Measurements from ENCODE around the gene KCNG4.
A peak's percentile ranks its signal among the peaks of the same experiment; 100 is the strongest.

DNA sequence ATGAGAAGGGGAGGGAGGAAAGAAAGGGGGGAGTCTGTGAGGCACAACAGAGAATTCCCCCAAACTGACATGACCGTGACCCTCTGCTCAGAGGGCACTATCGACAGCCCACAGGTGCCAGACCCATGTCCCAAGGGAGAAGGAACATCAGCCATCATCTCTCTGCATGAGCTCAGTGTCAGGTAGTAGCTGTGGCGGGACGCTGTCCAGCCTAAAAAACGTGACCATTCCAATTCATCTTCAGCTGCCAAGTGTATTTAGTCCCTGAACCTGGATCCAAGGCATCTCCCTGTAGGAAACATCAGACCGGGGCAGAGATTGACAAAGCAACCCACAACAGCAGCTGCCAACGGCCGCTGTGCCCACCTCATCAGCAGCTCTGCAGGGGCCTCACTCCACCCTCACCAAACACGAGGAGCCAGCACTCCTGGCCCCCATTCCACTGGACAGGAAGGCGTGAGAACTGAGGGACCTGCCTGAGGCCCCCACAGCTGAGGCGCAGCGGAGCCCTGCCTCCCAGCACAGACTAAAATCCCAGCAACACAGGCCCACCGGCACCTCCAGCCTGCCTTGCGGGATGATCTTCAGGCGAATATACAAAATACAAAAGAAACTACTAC is 61.6 kb downstream of the KCNG4 start:
- TF ChIP-seq, protein P1, sequence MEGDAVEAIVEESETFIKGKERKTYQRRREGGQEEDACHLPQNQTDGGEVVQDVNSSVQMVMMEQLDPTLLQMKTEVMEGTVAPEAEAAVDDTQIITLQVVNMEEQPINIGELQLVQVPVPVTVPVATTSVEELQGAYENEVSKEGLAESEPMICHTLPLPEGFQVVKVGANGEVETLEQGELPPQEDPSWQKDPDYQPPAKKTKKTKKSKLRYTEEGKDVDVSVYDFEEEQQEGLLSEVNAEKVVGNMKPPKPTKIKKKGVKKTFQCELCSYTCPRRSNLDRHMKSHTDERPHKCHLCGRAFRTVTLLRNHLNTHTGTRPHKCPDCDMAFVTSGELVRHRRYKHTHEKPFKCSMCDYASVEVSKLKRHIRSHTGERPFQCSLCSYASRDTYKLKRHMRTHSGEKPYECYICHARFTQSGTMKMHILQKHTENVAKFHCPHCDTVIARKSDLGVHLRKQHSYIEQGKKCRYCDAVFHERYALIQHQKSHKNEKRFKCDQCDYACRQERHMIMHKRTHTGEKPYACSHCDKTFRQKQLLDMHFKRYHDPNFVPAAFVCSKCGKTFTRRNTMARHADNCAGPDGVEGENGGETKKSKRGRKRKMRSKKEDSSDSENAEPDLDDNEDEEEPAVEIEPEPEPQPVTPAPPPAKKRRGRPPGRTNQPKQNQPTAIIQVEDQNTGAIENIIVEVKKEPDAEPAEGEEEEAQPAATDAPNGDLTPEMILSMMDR (IDR thresholded peaks at IDR 0.05) = no peak
- no peak for TF ChIP-seq SIN3A (IDR thresholded peaks at IDR 0.05; ENCODE audit: borderline replicate concordance, insufficient read depth, low read depth, low read length)
- no peak for TF ChIP-seq POLR2AphosphoS5 (IDR thresholded peaks at IDR 0.05; ENCODE audit: low read depth, low read length)
- no peak for TF ChIP-seq TCF7L2 (IDR thresholded peaks at IDR 0.05; ENCODE audit: low read depth, low read length)
- TF ChIP-seq, protein P2, sequence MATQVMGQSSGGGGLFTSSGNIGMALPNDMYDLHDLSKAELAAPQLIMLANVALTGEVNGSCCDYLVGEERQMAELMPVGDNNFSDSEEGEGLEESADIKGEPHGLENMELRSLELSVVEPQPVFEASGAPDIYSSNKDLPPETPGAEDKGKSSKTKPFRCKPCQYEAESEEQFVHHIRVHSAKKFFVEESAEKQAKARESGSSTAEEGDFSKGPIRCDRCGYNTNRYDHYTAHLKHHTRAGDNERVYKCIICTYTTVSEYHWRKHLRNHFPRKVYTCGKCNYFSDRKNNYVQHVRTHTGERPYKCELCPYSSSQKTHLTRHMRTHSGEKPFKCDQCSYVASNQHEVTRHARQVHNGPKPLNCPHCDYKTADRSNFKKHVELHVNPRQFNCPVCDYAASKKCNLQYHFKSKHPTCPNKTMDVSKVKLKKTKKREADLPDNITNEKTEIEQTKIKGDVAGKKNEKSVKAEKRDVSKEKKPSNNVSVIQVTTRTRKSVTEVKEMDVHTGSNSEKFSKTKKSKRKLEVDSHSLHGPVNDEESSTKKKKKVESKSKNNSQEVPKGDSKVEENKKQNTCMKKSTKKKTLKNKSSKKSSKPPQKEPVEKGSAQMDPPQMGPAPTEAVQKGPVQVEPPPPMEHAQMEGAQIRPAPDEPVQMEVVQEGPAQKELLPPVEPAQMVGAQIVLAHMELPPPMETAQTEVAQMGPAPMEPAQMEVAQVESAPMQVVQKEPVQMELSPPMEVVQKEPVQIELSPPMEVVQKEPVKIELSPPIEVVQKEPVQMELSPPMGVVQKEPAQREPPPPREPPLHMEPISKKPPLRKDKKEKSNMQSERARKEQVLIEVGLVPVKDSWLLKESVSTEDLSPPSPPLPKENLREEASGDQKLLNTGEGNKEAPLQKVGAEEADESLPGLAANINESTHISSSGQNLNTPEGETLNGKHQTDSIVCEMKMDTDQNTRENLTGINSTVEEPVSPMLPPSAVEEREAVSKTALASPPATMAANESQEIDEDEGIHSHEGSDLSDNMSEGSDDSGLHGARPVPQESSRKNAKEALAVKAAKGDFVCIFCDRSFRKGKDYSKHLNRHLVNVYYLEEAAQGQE (IDR thresholded peaks at IDR 0.05; ENCODE audit: insufficient read depth in 1 of 2, low read depth in 2 of 2, low read length in 1 of 2) = 0 out of 4 replicates have a peak, but pooled peaks of 1 of the 2 experiments have one; percentile 11
